Subcutaneous abdominal adipose tissue (tissue), 5 donors: Measurements from ENCODE around the gene HSPA12A.

Source experiments
- H3K27ac ChIP-seq: one replicate; pipeline ENCODE4 v1.7.0; 2013; ENCODE audit warnings: low read depth, mild to moderate bottlenecking, inconsistent platforms, low read length, moderate library complexity
- H3K27me3 ChIP-seq, 5 donors: one replicate each; pipeline ENCODE4 v1.7.0; 2013; ENCODE audit warnings: low read length in 5 of 5, inconsistent platforms in 1 of 5; ENCODE audit not compliant: control insufficient read depth in 5 of 5, insufficient read depth in 4 of 5
- H3K36me3 ChIP-seq, 5 donors: one replicate each; pipeline ENCODE4 v1.7.0; 2013; ENCODE audit warnings: low read length in 5 of 5; ENCODE audit not compliant: control insufficient read depth in 5 of 5, insufficient read depth in 5 of 5
- H3K4me1 ChIP-seq, 5 donors: one replicate each; pipeline ENCODE4 v1.7.0; 2013; ENCODE audit warnings: low read length in 5 of 5, mild to moderate bottlenecking in 3 of 5, moderate library complexity in 1 of 5; ENCODE audit not compliant: control insufficient read depth in 5 of 5, insufficient read depth in 5 of 5
- H3K4me3 ChIP-seq, 5 donors: one replicate each; pipeline ENCODE4 v1.7.0; 2013; ENCODE audit warnings: low read length in 5 of 5, low read depth in 1 of 5
- H3K9ac ChIP-seq, 5 donors: one replicate each; pipeline ENCODE4 v1.7.0; 2013; ENCODE audit warnings: low read length in 5 of 5, mild to moderate bottlenecking in 4 of 5, moderate library complexity in 3 of 5
- H3K9me3 ChIP-seq, 5 donors: one replicate each; pipeline ENCODE4 v1.7.0; 2013; ENCODE audit warnings: low read length in 5 of 5; ENCODE audit not compliant: control insufficient read depth in 5 of 5
- donor health status: healthy.
- donor health status: healthy.
- donor health status: healthy.
- donor health status: healthy.
- donor health status: healthy.

HSPA12A gene

GRCh38 chr10:116747325-116747724 is 5.0 kb upstream of the HSPA12A start:
- Histone ChIP-seq H3K9me3 (no peaks in the 10 kb centered on the region), H3K4me1 (peaks cover 0 to 16% (median 13%) of the 10 kb centered on the region in 5 donors), H3K36me3 (no peaks in the 10 kb centered on the region), H3K4me3 (no peak overlapping the region), H3K27me3 (peaks cover 0 to 7% (median 0%) of the 10 kb centered on the region in 5 donors), H3K27ac (no peak overlapping the region), H3K9ac (no peak overlapping the region)

DNA sequence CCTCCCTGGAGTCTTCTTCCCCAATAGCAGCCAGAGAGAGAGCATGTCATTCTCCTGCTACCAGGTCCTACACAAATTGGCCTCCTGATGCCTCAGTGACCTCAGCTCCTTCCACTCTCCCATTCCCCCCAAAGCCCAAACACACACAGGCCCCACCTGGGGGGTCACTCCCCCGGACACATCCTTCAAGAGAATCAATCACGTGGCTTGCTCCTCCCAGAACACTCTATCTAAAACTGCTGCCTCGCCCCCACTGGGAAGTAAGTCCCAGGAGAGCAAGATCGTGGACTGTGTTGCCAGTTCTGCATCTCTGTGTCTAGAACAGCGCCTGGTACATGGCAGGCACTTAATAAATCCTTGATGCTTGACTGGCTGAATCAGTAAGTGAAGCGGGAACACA is 2.5 kb upstream of the HSPA12A start:
- H3K36me3 ChIP-seq = no peaks in the 10 kb centered on the region
- peaks cover 0 to 35% (median 29%) of the 10 kb centered on the region in 5 donors for H3K4me1 ChIP-seq
- peaks cover 0 to 15% (median 2%) of the 10 kb centered on the region in 5 donors for H3K27me3 ChIP-seq
- H3K9ac ChIP-seq = no peak overlapping the region
- H3K4me3 ChIP-seq = no peak overlapping the region
- no peak overlapping the region for H3K27ac ChIP-seq
- no peaks in the 10 kb centered on the region for H3K9me3 ChIP-seq

DNA sequence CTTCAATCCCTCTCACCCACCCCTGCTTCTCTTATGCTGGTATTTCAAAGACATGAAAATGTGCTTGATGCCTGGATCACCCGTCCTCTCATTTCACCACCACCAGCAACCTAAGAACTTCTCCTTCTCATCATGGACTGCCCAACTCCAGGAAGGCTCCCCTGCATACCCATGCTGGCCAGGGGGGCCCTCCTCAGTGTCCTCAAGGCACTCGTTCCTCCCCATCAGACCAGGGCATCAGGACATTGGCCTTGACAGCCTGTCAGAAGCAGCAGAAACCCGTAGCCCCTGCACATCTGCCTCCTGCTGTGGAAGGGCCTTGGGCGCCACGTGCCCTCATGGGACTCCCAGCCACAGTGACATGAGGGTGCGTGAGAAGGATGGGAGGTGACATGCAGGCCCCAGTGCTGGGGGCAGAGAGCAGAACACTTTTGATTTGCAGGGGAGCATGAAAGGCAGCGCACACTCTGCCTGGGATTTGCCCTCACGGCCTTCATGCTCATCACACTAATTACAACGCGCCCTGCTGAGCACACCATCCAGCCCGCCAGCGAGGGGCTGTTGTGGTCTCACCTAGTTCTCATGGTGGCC is 1.9 kb upstream of the HSPA12A start:
- H3K9me3 ChIP-seq = no peaks in the 10 kb centered on the region
- H3K27me3 ChIP-seq = peaks cover 0 to 17% (median 2%) of the 10 kb centered on the region in 5 donors
- no peak overlapping the region for H3K27ac ChIP-seq

DNA sequence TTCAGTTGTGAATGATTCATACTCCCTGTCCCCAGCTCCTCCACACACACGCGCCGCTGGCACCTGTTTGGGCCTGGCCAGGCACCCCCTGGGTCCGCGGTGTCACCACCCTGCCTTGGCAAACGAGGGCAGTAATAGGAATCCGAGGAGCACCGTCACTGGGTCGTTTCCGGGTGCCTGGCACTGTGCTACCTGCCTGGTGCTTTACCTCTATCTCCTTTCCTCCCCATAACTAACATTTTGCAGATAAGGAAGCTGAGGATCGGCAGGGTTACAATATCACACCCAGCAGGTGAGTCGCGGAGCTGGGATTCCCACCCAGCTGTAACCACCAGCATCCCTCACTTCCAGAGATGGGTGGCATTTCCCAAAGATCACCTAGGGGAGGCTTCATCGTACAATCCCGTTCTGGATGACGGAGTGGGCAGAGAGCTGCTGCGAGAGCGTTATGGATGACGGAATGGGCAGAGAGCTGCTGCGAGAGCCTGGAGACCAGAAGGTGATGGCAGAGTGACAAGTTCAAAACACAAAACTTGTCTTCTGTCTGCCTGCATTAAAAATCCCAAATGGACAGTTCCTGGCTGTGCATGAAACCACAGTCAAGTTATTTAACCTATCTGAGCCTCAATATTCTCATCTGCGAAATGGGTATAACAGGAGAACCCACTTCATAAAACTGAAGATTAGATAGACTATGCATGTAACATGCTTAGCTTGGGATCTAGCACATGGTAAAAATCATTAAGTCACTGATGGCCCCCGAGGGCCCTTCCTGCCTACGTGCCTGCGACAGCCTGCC is 1.1 kb upstream of the HSPA12A start:
- peak overlapping the region; percentile 51 to 78 (median 59) for H3K4me3 ChIP-seq
- H3K9me3 ChIP-seq = no peaks in the 10 kb centered on the region
- H3K27me3 ChIP-seq = peaks cover 0 to 17% (median 3%) of the 10 kb centered on the region in 5 donors
- no peaks in the 10 kb centered on the region for H3K36me3 ChIP-seq
- peak overlapping the region in 4 of 5 donors; percentile 21 to 84 (median 58) for H3K9ac ChIP-seq
- H3K27ac ChIP-seq = peak overlapping the region; percentile 82
- H3K4me1 ChIP-seq = peaks cover 0 to 40% (median 30%) of the 10 kb centered on the region in 5 donors

More for the DNA sequence above, 1.9 kb upstream of the HSPA12A start:
- H3K4me3 ChIP-seq = no peak overlapping the region
- peaks cover 0 to 35% (median 30%) of the 10 kb centered on the region in 5 donors for H3K4me1 ChIP-seq
- no peaks in the 10 kb centered on the region for H3K36me3 ChIP-seq
- no peak overlapping the region for H3K9ac ChIP-seq

DNA sequence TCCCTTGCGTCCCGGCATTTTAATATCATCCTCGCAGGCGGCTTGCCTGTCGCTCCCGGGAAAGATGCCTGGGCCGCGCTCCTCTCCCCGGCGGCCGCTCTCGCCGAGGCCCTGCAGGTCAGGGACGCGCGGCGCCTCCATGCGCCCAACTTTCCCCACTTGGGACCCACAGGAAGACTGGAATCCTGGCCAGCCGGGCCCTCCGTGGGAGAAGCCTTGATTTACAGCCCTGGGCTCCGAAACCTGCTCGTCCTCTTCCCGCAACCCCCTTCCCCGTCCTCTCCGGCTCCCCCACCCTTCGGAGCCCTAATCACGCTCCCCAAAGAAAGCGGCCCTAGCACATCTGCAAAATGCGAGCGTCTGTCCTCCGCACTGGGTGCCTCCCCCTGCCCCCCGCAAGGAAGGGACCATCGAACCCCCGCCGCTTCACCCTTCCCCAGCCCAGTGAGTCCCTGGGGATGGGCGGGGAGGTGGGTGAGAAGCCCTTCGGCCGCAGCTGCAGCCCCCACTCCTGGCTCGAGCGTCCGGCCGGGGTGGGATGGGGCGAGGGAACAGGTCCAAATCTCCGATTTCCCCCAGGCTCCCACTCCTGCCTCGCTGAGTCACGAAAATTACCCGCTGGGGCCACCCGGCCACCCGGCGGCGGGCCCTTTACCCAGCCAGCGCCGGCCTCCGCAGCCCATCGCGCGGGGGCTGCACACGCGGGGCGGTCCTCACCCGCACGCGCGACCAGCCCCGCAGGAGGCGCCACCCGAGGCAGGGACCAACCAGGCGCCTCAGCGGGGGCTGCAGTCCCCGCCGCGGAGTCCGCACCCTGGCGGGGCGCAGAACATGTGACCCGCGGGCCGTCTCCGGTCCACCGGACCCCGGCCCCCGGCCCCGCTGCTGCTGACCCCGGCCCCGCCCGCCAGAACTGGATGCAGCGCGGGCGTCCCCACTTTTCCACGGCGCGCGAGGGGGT is 695 bp downstream of the HSPA12A start:
- H3K27ac ChIP-seq = peak overlapping the region; percentile 77
- H3K27me3 ChIP-seq = peaks cover 0 to 17% (median 3%) of the 10 kb centered on the region in 5 donors
- H3K4me1 ChIP-seq = peaks cover 0 to 50% (median 35%) of the 10 kb centered on the region in 5 donors
- peak overlapping the region; percentile 65 to 78 (median 70) for H3K4me3 ChIP-seq
- H3K9me3 ChIP-seq = no peaks in the 10 kb centered on the region
- no peaks in the 10 kb centered on the region for H3K36me3 ChIP-seq
- H3K9ac ChIP-seq = peak overlapping the region in 4 of 5 donors; percentile 43 to 77 (median 72)

DNA sequence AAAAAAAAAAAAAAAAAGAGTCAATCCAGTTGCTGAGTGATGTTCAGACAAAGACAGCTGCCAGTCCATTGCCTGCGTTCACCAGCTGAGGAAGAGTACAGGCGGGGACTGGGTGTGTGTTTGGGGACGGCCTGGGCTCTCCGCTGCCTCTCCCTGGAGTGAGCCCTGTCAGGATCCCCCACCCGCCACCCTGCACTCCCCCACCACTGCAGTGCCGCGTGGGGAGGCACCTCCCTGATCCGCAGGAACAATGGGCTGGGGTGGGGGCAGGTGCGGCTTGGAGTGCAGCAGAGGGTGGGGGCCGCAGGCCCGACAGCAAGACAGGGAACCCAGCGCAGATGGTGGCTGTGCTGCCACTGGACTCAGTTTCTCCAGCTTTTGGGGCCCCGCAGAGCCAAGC is 1.4 kb downstream of the HSPA12A start:
- H3K9ac ChIP-seq = peak overlapping the region in 1 of 5 donors; percentile 77

GRCh38 chr10:116738339-116738738 is 4.0 kb downstream of the HSPA12A start:
- Histone ChIP-seq H3K4me1 (peaks cover 0 to 69% (median 46%) of the 10 kb centered on the region in 5 donors), H3K27ac (peak overlapping the region; percentile 3), H3K9ac (no peak overlapping the region), H3K27me3 (peaks cover 0 to 12% (median 2%) of the 10 kb centered on the region in 5 donors), H3K9me3 (no peaks in the 10 kb centered on the region), H3K36me3 (no peaks in the 10 kb centered on the region), H3K4me3 (no peak overlapping the region)

More for the DNA sequence above, 1.4 kb downstream of the HSPA12A start:
- peak overlapping the region in 4 of 5 donors; percentile 65 to 78 (median 72) for H3K4me3 ChIP-seq
- H3K9me3 ChIP-seq = no peaks in the 10 kb centered on the region
- peaks cover 0 to 17% (median 3%) of the 10 kb centered on the region in 5 donors for H3K27me3 ChIP-seq
- H3K27ac ChIP-seq = peak overlapping the region; percentile 77
- peaks cover 0 to 56% (median 35%) of the 10 kb centered on the region in 5 donors for H3K4me1 ChIP-seq
- no peaks in the 10 kb centered on the region for H3K36me3 ChIP-seq

DNA sequence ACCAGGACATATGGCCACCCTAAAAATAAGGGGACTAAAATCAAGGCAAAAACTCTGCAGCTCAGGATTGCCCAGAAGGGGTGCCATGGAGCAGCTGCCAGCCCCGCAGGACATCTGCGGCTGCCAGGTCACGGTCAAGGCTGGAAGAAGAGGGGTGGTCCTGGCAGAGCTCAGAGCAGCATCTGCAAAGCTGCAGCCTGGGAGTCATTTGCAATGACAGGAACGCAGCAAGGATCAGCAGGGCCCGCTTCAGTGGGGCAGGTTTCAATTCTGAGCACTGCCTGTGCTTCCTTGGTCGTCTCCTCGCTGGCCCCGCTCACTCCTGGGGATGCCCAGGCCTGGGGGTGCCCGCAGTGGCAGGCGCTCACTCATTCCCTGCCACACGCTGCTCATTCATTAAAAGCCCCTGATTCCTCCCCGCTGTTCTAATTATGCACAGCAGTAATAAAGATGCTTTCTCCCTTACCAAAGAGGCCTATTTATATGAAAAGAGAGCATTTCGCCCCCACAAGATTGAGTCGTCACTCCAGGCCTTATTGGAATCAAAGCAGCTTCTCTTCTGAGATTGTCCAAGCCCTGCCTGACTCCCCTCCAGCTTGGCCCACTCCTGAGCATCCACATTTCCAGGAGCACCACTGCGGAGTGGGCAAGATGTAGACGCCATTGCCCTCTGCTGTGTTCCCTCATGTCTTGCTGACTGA is 4.6 kb downstream of the HSPA12A start:
- Histone ChIP-seq H3K9ac (no peak overlapping the region), H3K4me3 (no peak overlapping the region), H3K27ac (peak overlapping the region; percentile 50), H3K9me3 (no peaks in the 10 kb centered on the region), H3K4me1 (peaks cover 0 to 71% (median 48%) of the 10 kb centered on the region in 5 donors), H3K27me3 (peaks cover 0 to 10% (median 2%) of the 10 kb centered on the region in 5 donors), H3K36me3 (no peaks in the 10 kb centered on the region)

DNA sequence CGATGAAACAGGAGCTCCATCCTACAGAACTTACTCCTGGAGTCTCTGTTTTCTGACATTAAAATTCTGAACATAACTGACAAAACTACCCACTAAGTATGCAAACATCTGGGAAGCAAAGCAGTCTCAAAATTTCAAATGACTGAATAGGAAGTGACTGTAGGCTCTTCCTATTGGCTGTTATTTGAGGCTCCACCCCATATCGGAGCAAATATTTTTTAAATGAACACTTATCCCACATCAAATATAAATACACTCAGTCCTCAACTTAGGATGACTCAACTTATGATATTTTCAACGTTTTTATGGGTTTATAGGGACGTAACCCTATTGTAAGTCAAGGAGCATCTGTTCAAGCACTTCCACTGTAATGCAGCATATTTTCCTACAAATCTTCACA is 8.8 kb downstream of the HSPA12A start:
- Histone ChIP-seq H3K36me3 (peaks cover 0 to 8% (median 0%) of the 10 kb centered on the region in 5 donors), H3K27me3 (no peaks in the 10 kb centered on the region), H3K9me3 (no peaks in the 10 kb centered on the region), H3K4me1 (peaks cover 0 to 60% (median 37%) of the 10 kb centered on the region in 5 donors), H3K9ac (no peak overlapping the region), H3K27ac (peak overlapping the region; percentile 32), H3K4me3 (no peak overlapping the region)
